H9 (cell line): ENCODE measurements around the gene CDS2. TPM values are rescaled to one million over a fixed set of nuclear protein-coding genes. Genes with fewer than 3 reads are reported as not detected.

ENCODE experiments used
- DNase-seq: peaks from one replicate; pipeline ENCODE4 v3.0.0-alpha.2; 2017
- H2AFZ ChIP-seq: one replicate; pipeline ENCODE4 v1.6.1; 2013; ENCODE audit warnings: mild to moderate bottlenecking, low read length, control low read depth, moderate library complexity
- H2AK5ac ChIP-seq: 2 replicates; pipeline ENCODE4 v1.6.1; 2013; ENCODE audit warnings: low read length, control low read depth, mixed read lengths; ENCODE audit not compliant: insufficient read length
- H2BK120ac ChIP-seq: one replicate; pipeline ENCODE4 v1.6.1; 2013; ENCODE audit warnings: low read depth, mild to moderate bottlenecking, low read length, control low read depth, inconsistent platforms; ENCODE audit not compliant: poor library complexity, severe bottlenecking
- H2BK12ac ChIP-seq: 2 replicates; pipeline ENCODE4 v1.6.1; 2013; ENCODE audit warnings: low read length, control low read depth, mixed read lengths, low read depth; ENCODE audit not compliant: insufficient read length
- H2BK15ac ChIP-seq: 2 replicates; pipeline ENCODE4 v1.6.1; 2013; ENCODE audit warnings: low read depth, low read length, control low read depth
- H2BK20ac ChIP-seq: one replicate; pipeline ENCODE4 v1.6.1; 2013; ENCODE audit warnings: low read depth, mild to moderate bottlenecking, low read length, control low read depth, inconsistent platforms; ENCODE audit not compliant: poor library complexity, severe bottlenecking
- H2BK5ac ChIP-seq: 2 replicates; pipeline ENCODE4 v1.6.1; 2013; ENCODE audit warnings: low read length, control low read depth, mixed read lengths; ENCODE audit not compliant: insufficient read length
- H3K14ac ChIP-seq: 2 replicates; pipeline ENCODE4 v1.6.1; 2013; ENCODE audit warnings: low read length, control low read depth; ENCODE audit not compliant: insufficient read depth
- H3K18ac ChIP-seq: 2 replicates; pipeline ENCODE4 v1.6.1; 2013; ENCODE audit warnings: low read depth, mild to moderate bottlenecking, mixed read lengths, low read length, control low read depth; ENCODE audit not compliant: insufficient read length
- H3K23ac ChIP-seq: 2 replicates; pipeline ENCODE4 v1.6.1; 2013; ENCODE audit warnings: low read length, control low read depth, mixed read lengths, low read depth; ENCODE audit not compliant: insufficient read length
- H3K23me2 ChIP-seq: 2 replicates; pipeline ENCODE4 v1.6.1; 2013; ENCODE audit warnings: low read depth, mild to moderate bottlenecking, mixed read lengths, low read length, control low read depth; ENCODE audit not compliant: insufficient read length, poor library complexity, severe bottlenecking
- H3K27ac ChIP-seq: 2 replicates; pipeline ENCODE4 v1.5.1; 2013; ENCODE audit warnings: low read length, control low read depth, mixed read lengths, low read depth; ENCODE audit not compliant: insufficient read length
- H3K27me3 ChIP-seq: 2 replicates; pipeline ENCODE4 v1.6.1; 2013; ENCODE audit warnings: low read length, control low read depth, inconsistent platforms; ENCODE audit not compliant: insufficient read depth
- H3K4ac ChIP-seq: 2 replicates; pipeline ENCODE4 v1.6.1; 2013; ENCODE audit warnings: low read depth, mild to moderate bottlenecking, control low read depth, inconsistent platforms, low read length, moderate library complexity
- H3K4me1 ChIP-seq: 2 replicates; pipeline ENCODE4 v1.6.1; 2013; ENCODE audit warnings: low read length, control low read depth, inconsistent platforms; ENCODE audit not compliant: insufficient read depth
- H3K4me2 ChIP-seq: 2 replicates; pipeline ENCODE4 v1.6.1; 2013; ENCODE audit warnings: low read length, control low read depth, mixed read lengths; ENCODE audit not compliant: insufficient read length, insufficient read depth
- H3K56ac ChIP-seq: 2 replicates; pipeline ENCODE4 v1.6.1; 2013; ENCODE audit warnings: low read depth, mild to moderate bottlenecking, mixed read lengths, low read length, control low read depth; ENCODE audit not compliant: insufficient read length
- H3K79me1 ChIP-seq: 2 replicates; pipeline ENCODE4 v1.6.1; 2013; ENCODE audit warnings: low read depth, mild to moderate bottlenecking, moderate library complexity, low read length, control low read depth, inconsistent platforms; ENCODE audit not compliant: insufficient read depth, poor library complexity, severe bottlenecking
- H3K79me2 ChIP-seq: 2 replicates; pipeline ENCODE4 v1.6.1; 2013; ENCODE audit warnings: low read length, control low read depth, inconsistent platforms; ENCODE audit not compliant: insufficient read depth
- H3K9ac ChIP-seq: 2 replicates; pipeline ENCODE4 v1.6.1; 2013; ENCODE audit warnings: low read length, control low read depth, mixed read lengths; ENCODE audit not compliant: insufficient read length; ENCODE audit errors: extremely low read depth
- H3K9me3 ChIP-seq: one replicate; pipeline ENCODE4 v1.6.1; 2013; ENCODE audit warnings: low read depth, low read length, inconsistent platforms; ENCODE audit not compliant: control insufficient read depth
- H3T11ph ChIP-seq: one replicate; pipeline ENCODE4 v1.6.1; 2013; ENCODE audit warnings: mild to moderate bottlenecking, low read length, control low read depth, inconsistent platforms
- H4K20me1 ChIP-seq: one replicate; pipeline ENCODE4 v1.6.1; 2013; ENCODE audit not compliant: control insufficient read depth, insufficient read length, insufficient read depth
- H4K5ac ChIP-seq: 2 replicates; pipeline ENCODE4 v1.6.1; 2013; ENCODE audit warnings: low read depth, mild to moderate bottlenecking, mixed read lengths, low read length, control low read depth; ENCODE audit not compliant: insufficient read length
- H4K8ac ChIP-seq: replicated peaks from 2 replicates; pipeline ENCODE4 v1.6.1; 2013; ENCODE audit warnings: low read length, control low read depth, mixed read lengths, low read depth; ENCODE audit not compliant: insufficient read length
- H4K91ac ChIP-seq: 2 replicates; pipeline ENCODE4 v1.6.1; 2013; ENCODE audit warnings: low read depth, mild to moderate bottlenecking, moderate library complexity, mixed read lengths, low read length, control low read depth; ENCODE audit not compliant: insufficient read length
- H3K27ac Mint-ChIP-seq, 3 experiments: 2 replicates in 2 of 3; 3 replicates in 1 of 3; pipeline ENCODE4 v1.8.0; 2020 to 2021; ENCODE audit warnings: mixed read lengths in 3 of 3, mild to moderate bottlenecking in 1 of 3, moderate library complexity in 1 of 3
- H3K27me3 Mint-ChIP-seq: 2 replicates; pipeline ENCODE4 v1.8.0; 2021; ENCODE audit warnings: low read depth, mild to moderate bottlenecking, moderate library complexity, mixed read lengths
- H3K36me3 Mint-ChIP-seq, 3 experiments: 2 replicates in 2 of 3; 3 replicates in 1 of 3; pipeline ENCODE4 v1.8.0; 2020 to 2021; ENCODE audit warnings: low read depth in 3 of 3, mixed read lengths in 3 of 3; ENCODE audit not compliant: insufficient read depth in 1 of 3
- H3K4me1 Mint-ChIP-seq, 2 experiments: 2 replicates each; pipeline ENCODE4 v1.8.0; 2020; ENCODE audit warnings: mixed read lengths in 2 of 2
- H3K4me3 Mint-ChIP-seq, 2 experiments: 2 replicates in 1 of 2; 3 replicates in 1 of 2; pipeline ENCODE4 v1.8.0; 2020 to 2021; ENCODE audit warnings: mild to moderate bottlenecking in 2 of 2, mixed read lengths in 2 of 2, moderate library complexity in 1 of 2
- H3K9me3 Mint-ChIP-seq, 2 experiments: 2 replicates in 1 of 2; 3 replicates in 1 of 2; pipeline ENCODE4 v1.8.0; 2020; ENCODE audit warnings: mild to moderate bottlenecking in 2 of 2, mixed read lengths in 2 of 2, moderate library complexity in 1 of 2
- WGBS: extraction: QIAGEN DNeasy Blood & Tissue Kit; methylation state at CpG from one replicate; pipeline ENCODE4 v1.1.7; 2013; ENCODE audit warnings: missing lambda C conversion rate, low lambda C conversion rate, mixed read lengths; ENCODE audit not compliant: insufficient read length; ENCODE audit errors: extremely low coverage; 5-methylcytosine and 5-hydroxymethylcytosine counted together
- total RNA-seq: library from RNA; stranded (reverse); gene quantifications from 2 replicates; pipeline ENCODE4 v1.2.1, GENCODE V29; 2021
- TF ChIP-seq, protein P1 (sequence below): fragments of 200-600 bp; sonication (generic); conservative IDR thresholded peaks from 3 replicates; pipeline ENCODE4 v1.8.0; 2021; ENCODE audit warnings: antibody characterized with exemption, mild to moderate bottlenecking

Gene CDS2
- total RNA-seq, 1 experiment from 2014 or later = 63.2 TPM

DNA sequence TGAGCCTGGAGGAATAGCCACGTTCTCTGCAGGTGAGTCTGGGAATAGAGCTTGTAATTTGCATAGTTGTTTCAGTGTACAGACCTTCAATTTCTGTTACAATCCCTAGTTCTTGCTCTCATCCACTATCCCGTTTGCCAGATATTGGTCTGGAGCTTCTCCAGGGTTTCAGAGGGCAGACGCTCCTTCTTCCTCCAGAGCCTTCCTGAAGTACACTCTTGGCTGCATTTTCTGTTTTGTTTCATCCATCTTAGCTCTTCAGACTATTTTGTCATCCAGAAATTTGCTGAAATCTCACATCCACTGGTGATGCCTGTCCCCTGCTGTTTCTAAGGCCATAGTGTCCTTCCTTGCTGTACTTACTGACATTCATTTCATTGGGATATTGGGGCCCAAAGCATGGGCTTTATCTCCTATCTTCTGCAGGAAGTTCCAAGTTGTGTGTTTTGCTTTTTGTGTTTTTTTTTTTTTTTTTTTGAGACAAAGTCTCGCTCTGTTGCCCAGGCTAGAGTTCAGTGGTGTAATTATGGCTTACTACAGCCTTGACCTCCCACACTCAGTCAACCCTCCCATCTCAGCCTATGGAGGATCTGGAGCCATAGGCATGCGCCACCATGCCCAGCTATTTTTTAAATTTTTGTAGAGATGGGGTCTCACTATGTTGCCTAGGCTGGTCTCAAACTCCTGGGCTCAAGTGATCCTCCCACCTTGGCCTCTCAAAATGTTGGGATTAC, 18.7 kb downstream of the CDS2 start:
- no CpG with 5 or more reads among the region's 5 CpGs for WGBS
- Histone ChIP-seq H4K20me1 (no peaks in the 10 kb centered on the region), H2BK20ac (no peak overlapping the region), H3K4me2 (no peak overlapping the region), H2BK15ac (no peak overlapping the region), H3K18ac (no peak overlapping the region), H2BK120ac (no peak overlapping the region), H3K27ac (no peak overlapping the region), H3K9ac (no peak overlapping the region), H3K79me2 (no peaks in the 10 kb centered on the region; the same call in 1 of the 2 replicates), H3K23ac (no peak overlapping the region), H2BK5ac (no peak overlapping the region), H3K23me2 (no peaks in the 10 kb centered on the region), H2AFZ (no peak overlapping the region), H2AK5ac (no peak overlapping the region), H3K56ac (no peak overlapping the region), H4K91ac (no peak overlapping the region), H3K4ac (no peak overlapping the region), H4K8ac (no peak overlapping the region), H3T11ph (no peak overlapping the region), H3K27me3 (no peaks in the 10 kb centered on the region), H4K5ac (no peak overlapping the region), H3K9me3 (no peaks in the 10 kb centered on the region), H3K4me1 (no peaks in the 10 kb centered on the region), H3K79me1 (peaks cover 8% of the 10 kb centered on the region), H3K14ac (no peak overlapping the region), H2BK12ac (no peak overlapping the region)
- Mint-ChIP-seq H3K36me3 (no peaks in the 10 kb centered on the region; a peak in 2 of 7 replicates), H3K27me3 (no peaks in the 10 kb centered on the region), H3K9me3 (no peaks in the 10 kb centered on the region), H3K27ac (no peak overlapping the region), H3K4me3 (no peak overlapping the region), H3K4me1 (peaks cover 9 to 12% of the 10 kb centered on the region in 2 experiments)
- DNase-seq = no peak
- TF ChIP-seq, protein P1, sequence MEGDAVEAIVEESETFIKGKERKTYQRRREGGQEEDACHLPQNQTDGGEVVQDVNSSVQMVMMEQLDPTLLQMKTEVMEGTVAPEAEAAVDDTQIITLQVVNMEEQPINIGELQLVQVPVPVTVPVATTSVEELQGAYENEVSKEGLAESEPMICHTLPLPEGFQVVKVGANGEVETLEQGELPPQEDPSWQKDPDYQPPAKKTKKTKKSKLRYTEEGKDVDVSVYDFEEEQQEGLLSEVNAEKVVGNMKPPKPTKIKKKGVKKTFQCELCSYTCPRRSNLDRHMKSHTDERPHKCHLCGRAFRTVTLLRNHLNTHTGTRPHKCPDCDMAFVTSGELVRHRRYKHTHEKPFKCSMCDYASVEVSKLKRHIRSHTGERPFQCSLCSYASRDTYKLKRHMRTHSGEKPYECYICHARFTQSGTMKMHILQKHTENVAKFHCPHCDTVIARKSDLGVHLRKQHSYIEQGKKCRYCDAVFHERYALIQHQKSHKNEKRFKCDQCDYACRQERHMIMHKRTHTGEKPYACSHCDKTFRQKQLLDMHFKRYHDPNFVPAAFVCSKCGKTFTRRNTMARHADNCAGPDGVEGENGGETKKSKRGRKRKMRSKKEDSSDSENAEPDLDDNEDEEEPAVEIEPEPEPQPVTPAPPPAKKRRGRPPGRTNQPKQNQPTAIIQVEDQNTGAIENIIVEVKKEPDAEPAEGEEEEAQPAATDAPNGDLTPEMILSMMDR = no peak
